ENCODE results near the gene INPP5A. TPM values are rescaled to one million over a fixed set of nuclear protein-coding genes. Genes with fewer than 3 reads are reported as not detected.

Gene INPP5A
- total RNA-seq, 4 donors from 2014 or later = 34.8 to 80.8 (median 52.8) TPM

DNA sequence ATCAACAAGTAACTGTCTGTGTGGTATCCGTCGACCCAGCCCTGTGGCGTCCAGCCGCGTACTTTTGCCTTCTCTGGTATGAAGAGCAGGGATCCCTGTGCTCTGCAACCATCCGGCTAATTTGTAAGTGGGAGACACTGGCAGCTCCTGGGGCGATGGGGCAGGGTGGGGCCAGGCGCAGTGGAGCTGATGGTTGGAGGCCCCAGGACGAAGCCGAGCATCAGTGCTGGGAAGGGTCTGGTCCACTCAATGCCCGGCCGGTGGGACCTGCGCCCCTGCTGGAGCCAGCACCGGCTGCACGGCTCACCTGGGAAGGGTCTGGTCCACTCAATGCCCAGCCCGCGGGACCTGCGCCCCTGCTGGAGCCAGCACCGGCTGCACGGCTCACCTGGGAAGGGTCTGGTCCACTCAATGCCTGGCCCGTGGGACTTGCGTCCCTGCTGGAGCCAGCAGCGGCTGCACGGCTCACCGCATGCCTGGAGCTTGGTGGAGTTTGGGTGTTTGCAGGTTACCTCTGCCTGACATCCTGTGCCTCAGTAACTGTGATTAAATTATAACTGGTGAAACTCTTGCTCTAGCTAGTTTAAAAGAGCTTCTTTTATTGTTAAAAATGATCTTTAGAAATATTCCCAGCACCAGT lies 152.3 kb downstream of the INPP5A start:
- H3K27ac ChIP-seq = no peak overlapping the region
- intact Hi-C loops (cut with DNase I; ENCODE audit: low total_unique reads) (no loop called here), in situ Hi-C loops (cut with MboI; ENCODE audit: low pct_ligation_motif_present in 1 of 4, low pct_unique_long_range_greater_than_20kb in 1 of 4, low sequenced_read_pairs in 3 of 4) (no loop called here)
- DNase-seq = no peak
- TF ChIP-seq POLR2AphosphoS5 (IDR thresholded peaks at IDR 0.05) = no peak
- no peak for TF ChIP-seq CTCF (IDR thresholded peaks at IDR 0.05)
- TF ChIP-seq POLR2A (IDR thresholded peaks at IDR 0.05) = no peak
- TF ChIP-seq EP300 (IDR thresholded peaks at IDR 0.05; ENCODE audit: low read depth) = no peak
- H3K4me1 ChIP-seq = peaks cover 0 to 10% (median 5%) of the 10 kb centered on the region in 4 donors
- WGBS, 2 donors (ENCODE audit: low coverage in 1 of 2) = 98% methylated on average over 23 of the region's 25 CpGs; no CpG with 5 or more reads in 1 of the 2 donors
- H3K9me3 ChIP-seq = no peaks in the 10 kb centered on the region
- H3K27me3 ChIP-seq = no peaks in the 10 kb centered on the region
- H3K4me3 ChIP-seq = no peak overlapping the region
- H3K36me3 ChIP-seq = peaks cover 0 to 4% (median 0%) of the 10 kb centered on the region in 4 donors

DNA sequence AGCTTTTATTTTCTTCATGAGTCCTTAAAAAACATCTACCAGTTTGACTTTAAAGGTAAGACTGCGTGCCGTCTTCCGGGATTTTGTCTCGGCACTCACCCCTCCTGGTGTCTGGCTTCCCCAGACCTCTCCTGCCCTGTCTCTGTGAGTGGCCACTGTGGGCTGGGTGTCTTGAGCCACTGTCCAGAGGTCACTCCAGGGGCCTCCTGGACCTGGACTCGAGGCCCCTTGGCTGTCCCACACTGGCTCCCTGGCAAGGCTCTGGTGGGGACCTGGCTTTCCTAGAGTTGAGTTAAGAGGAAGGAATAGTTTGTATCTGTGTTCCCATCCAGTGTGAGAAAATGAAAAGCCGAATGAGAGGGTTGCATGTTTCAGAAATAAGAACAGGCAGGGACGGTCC lies 152.8 kb downstream of the INPP5A start:
- H3K36me3 ChIP-seq = peaks cover 0 to 4% (median 0%) of the 10 kb centered on the region in 4 donors
- 91 to 94% methylated on average over 3 to 7 of the region's 7 CpGs for WGBS, 2 donors (ENCODE audit: low coverage in 1 of 2)
- no peaks in the 10 kb centered on the region for H3K27me3 ChIP-seq
- no peak overlapping the region for H3K27ac ChIP-seq
- in situ Hi-C loops (cut with MboI; ENCODE audit: low pct_ligation_motif_present in 1 of 4, low pct_unique_long_range_greater_than_20kb in 1 of 4, low sequenced_read_pairs in 3 of 4) = no loop called here
- intact Hi-C loops (cut with DNase I; ENCODE audit: low total_unique reads) = no loop called here
- H3K9me3 ChIP-seq = no peaks in the 10 kb centered on the region
- TF ChIP-seq EP300 (IDR thresholded peaks at IDR 0.05; ENCODE audit: low read depth) (no peak), POLR2AphosphoS5 (IDR thresholded peaks at IDR 0.05) (no peak), POLR2A (IDR thresholded peaks at IDR 0.05) (no peak), CTCF (IDR thresholded peaks at IDR 0.05) (no peak)
- H3K4me3 ChIP-seq = no peak overlapping the region
- H3K4me1 ChIP-seq = peaks cover 0 to 7% (median under 1%) of the 10 kb centered on the region in 4 donors
- no peak for DNase-seq

GRCh38 chr10:132690821-132691610 lies 153.4 kb downstream of the INPP5A start:
- TF ChIP-seq CTCF (IDR thresholded peaks at IDR 0.05) = no peak
- H3K36me3 ChIP-seq = peaks cover 0 to 4% (median 0%) of the 10 kb centered on the region in 4 donors
- 98% methylated on average over 56 of the region's 56 CpGs; no CpG with 5 or more reads in 1 of the 2 donors for WGBS, 2 donors (ENCODE audit: low coverage in 1 of 2)
- no peaks in the 10 kb centered on the region for H3K9me3 ChIP-seq
- no peak for DNase-seq
- H3K27ac ChIP-seq = no peak overlapping the region
- no peaks in the 10 kb centered on the region for H3K27me3 ChIP-seq
- in situ Hi-C loops (cut with MboI; ENCODE audit: low pct_ligation_motif_present in 1 of 4, low pct_unique_long_range_greater_than_20kb in 1 of 4, low sequenced_read_pairs in 3 of 4) (no loop called here), intact Hi-C loops (cut with DNase I; ENCODE audit: low total_unique reads) (no loop called here)
- H3K4me1 ChIP-seq = peaks cover 0 to under 1% (median 0%) of the 10 kb centered on the region in 4 donors
- H3K4me3 ChIP-seq = no peak overlapping the region

- in situ Hi-C loops (cut with MboI; ENCODE audit: low pct_ligation_motif_present in 1 of 4, low pct_unique_long_range_greater_than_20kb in 1 of 4, low sequenced_read_pairs in 3 of 4) = no loop called here
- WGBS, 2 donors (ENCODE audit: low coverage in 1 of 2) = 97% methylated on average over 48 of the region's 48 CpGs; no CpG with 5 or more reads in 1 of the 2 donors
Measured at GRCh38 chr10:132691711-132692153, 154.1 kb downstream of the INPP5A start.

More at GRCh38 chr10:132691711-132692153, 154.1 kb downstream of the INPP5A start:
- H3K4me3 ChIP-seq = no peak overlapping the region
- H3K36me3 ChIP-seq = peaks cover 0 to 4% (median 0%) of the 10 kb centered on the region in 4 donors
- H3K4me1 ChIP-seq = no peaks in the 10 kb centered on the region
- no peak overlapping the region for H3K27ac ChIP-seq
- TF ChIP-seq POLR2A (IDR thresholded peaks at IDR 0.05) = no peak
- DNase-seq = no peak
- H3K27me3 ChIP-seq = no peaks in the 10 kb centered on the region
- no peaks in the 10 kb centered on the region for H3K9me3 ChIP-seq
- intact Hi-C loops (cut with DNase I; ENCODE audit: low total_unique reads) = no loop called here

Measured in transverse colon (tissue), 4 donors.